SU-DHL-6 (cell line): Measurements from ENCODE around the gene THBD.

Experiments
- CTCF ChIP-seq: fragments of 200-600 bp; sonication (generic); IDR thresholded peaks from one replicate; pipeline ENCODE4 v1.5.1; 2017; ENCODE audit warnings: antibody characterized with exemption, mild to moderate bottlenecking, low read length, moderate library complexity; ENCODE audit not compliant: insufficient read depth, poor library complexity, severe bottlenecking
- EZH2phosphoT487 ChIP-seq: fragments of 200-600 bp; sonication (generic), shearing (Covaris generic); conservative IDR thresholded peaks from 2 replicates; pipeline ENCODE4 v1.6.1; 2018; ENCODE audit warnings: mild to moderate bottlenecking, antibody characterized with exemption, low read length, moderate library complexity, mixed read lengths

GRCh38 chr20:23017516-23017915, 32.0 kb downstream of the THBD start:
- no peak for TF ChIP-seq EZH2phosphoT487
- TF ChIP-seq CTCF = no peak
